Glutamatergic neuron (in vitro differentiated cells): ENCODE data around the gene LGSN. TPM values are rescaled to one million over a fixed set of nuclear protein-coding genes. Genes with fewer than 3 reads are reported as not detected.

Experiments used
- DNase-seq: peaks from one replicate; pipeline ENCODE4 v3.0.0; 2022
- H3K27ac Mint-ChIP-seq: one replicate; pipeline ENCODE4 v1.8.0; 2020; ENCODE audit warnings: mild to moderate bottlenecking, mixed read lengths, inconsistent platforms; ENCODE audit not compliant: unreplicated experiment
- H3K27me3 Mint-ChIP-seq: one replicate; pipeline ENCODE4 v1.8.0; 2020; ENCODE audit warnings: mild to moderate bottlenecking, moderate library complexity, mixed read lengths, inconsistent platforms; ENCODE audit not compliant: unreplicated experiment
- H3K36me3 Mint-ChIP-seq: one replicate; pipeline ENCODE4 v1.8.0; 2020; ENCODE audit warnings: mild to moderate bottlenecking, mixed read lengths, inconsistent platforms; ENCODE audit not compliant: unreplicated experiment
- H3K4me1 Mint-ChIP-seq: one replicate; pipeline ENCODE4 v1.8.0; 2020; ENCODE audit warnings: mild to moderate bottlenecking, low read depth, mixed read lengths, inconsistent platforms; ENCODE audit not compliant: unreplicated experiment
- H3K4me3 Mint-ChIP-seq: one replicate; pipeline ENCODE4 v1.8.0; 2020; ENCODE audit warnings: mild to moderate bottlenecking, mixed read lengths, inconsistent platforms; ENCODE audit not compliant: unreplicated experiment
- H3K9me3 Mint-ChIP-seq: one replicate; pipeline ENCODE4 v1.8.0; 2020; ENCODE audit warnings: mild to moderate bottlenecking, moderate library complexity, mixed read lengths, inconsistent platforms; ENCODE audit not compliant: unreplicated experiment
- total RNA-seq: library from RNA; stranded (reverse); fragmentation: NEBNext Ultra II Directional; extraction: Animal tissue kit (Norgen Biotek cat#: 25700); gene quantifications from one replicate; pipeline ENCODE4 v1.2.1, GENCODE V29; 2021; ENCODE audit not compliant: unreplicated experiment
- TF ChIP-seq, protein P1 (sequence below): fragments of 200-600 bp; sonication (generic); IDR thresholded peaks from one replicate; pipeline ENCODE4 v1.5.0; 2021; ENCODE audit not compliant: partially characterized antibody, unreplicated experiment

The LGSN gene
- total RNA-seq, 1 donor from 2014 or later, result not detected

DNA sequence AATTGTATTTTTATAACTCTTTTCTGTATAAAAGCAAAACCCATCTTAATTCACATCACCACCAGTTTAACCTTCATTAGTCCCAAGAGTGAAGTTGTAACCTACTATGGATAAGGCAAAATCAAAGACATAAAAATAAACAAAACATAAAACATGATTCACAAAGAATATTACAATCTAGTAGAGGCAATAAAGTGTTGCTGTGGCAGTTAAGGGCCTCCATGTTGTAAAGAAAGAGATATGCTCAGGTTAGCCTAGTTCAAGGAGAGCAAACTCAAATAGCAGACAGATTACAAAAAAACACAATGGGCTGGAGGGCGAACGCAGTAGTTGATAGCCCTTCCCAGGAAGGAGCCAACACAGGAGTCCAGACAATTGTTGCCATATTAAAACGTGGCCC, 13.4 kb downstream of the LGSN start:
- H3K4me3 Mint-ChIP-seq, result no peak overlapping the region
- no peak for DNase-seq
- H3K4me1 Mint-ChIP-seq, result no peaks in the 10 kb centered on the region

GRCh38 chr6:63305277-63305676, 14.5 kb downstream of the LGSN start:
- no peak overlapping the region for H3K4me3 Mint-ChIP-seq
- H3K27ac Mint-ChIP-seq, result no peak overlapping the region
- H3K9me3 Mint-ChIP-seq, result no peaks in the 10 kb centered on the region
- no peaks in the 10 kb centered on the region for H3K27me3 Mint-ChIP-seq
- TF ChIP-seq, protein P1, sequence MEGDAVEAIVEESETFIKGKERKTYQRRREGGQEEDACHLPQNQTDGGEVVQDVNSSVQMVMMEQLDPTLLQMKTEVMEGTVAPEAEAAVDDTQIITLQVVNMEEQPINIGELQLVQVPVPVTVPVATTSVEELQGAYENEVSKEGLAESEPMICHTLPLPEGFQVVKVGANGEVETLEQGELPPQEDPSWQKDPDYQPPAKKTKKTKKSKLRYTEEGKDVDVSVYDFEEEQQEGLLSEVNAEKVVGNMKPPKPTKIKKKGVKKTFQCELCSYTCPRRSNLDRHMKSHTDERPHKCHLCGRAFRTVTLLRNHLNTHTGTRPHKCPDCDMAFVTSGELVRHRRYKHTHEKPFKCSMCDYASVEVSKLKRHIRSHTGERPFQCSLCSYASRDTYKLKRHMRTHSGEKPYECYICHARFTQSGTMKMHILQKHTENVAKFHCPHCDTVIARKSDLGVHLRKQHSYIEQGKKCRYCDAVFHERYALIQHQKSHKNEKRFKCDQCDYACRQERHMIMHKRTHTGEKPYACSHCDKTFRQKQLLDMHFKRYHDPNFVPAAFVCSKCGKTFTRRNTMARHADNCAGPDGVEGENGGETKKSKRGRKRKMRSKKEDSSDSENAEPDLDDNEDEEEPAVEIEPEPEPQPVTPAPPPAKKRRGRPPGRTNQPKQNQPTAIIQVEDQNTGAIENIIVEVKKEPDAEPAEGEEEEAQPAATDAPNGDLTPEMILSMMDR, result no peak
- no peak for DNase-seq
- H3K36me3 Mint-ChIP-seq, result no peaks in the 10 kb centered on the region
- no peaks in the 10 kb centered on the region for H3K4me1 Mint-ChIP-seq

More for the DNA sequence above, 13.4 kb downstream of the LGSN start:
- TF ChIP-seq, protein P1, result no peak
- Mint-ChIP-seq H3K27me3 (no peaks in the 10 kb centered on the region), H3K9me3 (no peaks in the 10 kb centered on the region), H3K27ac (no peak overlapping the region), H3K36me3 (no peaks in the 10 kb centered on the region)

DNA sequence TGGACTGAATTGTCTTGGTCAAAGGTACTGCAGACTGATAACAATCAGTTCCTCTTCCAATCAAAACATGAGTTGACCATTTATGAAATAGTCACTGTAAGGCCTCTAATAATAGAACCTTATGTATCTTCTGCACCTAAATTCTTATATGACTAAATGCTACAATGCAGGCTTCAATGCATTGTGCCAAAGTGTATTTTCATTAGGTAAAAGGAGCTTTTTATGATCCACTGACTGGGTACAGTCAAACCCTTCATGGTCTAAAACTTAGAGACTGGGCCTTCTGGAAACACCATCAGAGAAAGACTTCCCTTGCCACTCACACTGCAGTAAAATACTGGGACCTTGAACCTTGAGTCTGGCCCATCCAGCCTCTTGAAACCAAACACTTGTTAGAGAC, 16.3 kb downstream of the LGSN start:
- Mint-ChIP-seq H3K4me1 (no peaks in the 10 kb centered on the region), H3K9me3 (no peaks in the 10 kb centered on the region), H3K4me3 (no peak overlapping the region), H3K27ac (no peak overlapping the region), H3K27me3 (no peaks in the 10 kb centered on the region), H3K36me3 (no peaks in the 10 kb centered on the region)
- TF ChIP-seq, protein P1, result no peak
- no peak for DNase-seq

DNA sequence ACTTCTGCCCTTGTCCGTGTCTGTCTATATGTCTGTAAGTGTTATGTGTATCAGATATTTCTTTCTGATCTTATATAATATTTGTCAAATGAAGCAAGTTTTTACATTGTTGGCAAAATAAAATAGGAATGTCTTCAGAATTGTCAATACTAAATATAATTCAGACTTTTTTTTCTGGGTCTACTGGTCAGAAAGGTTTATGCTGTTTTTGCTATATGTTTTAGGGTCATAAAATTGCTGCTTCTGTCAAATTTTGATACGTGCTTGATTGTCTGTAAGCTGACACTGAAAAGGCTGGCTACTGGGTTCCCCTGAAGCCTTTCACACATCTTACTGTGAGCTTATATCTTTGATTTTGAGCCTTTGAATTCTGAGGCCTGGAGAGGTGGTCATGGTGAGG, 20.1 kb downstream of the LGSN start:
- no peak overlapping the region for H3K4me3 Mint-ChIP-seq
- no peak for DNase-seq
- no peaks in the 10 kb centered on the region for H3K4me1 Mint-ChIP-seq
- no peaks in the 10 kb centered on the region for H3K27me3 Mint-ChIP-seq
- no peaks in the 10 kb centered on the region for H3K36me3 Mint-ChIP-seq
- H3K27ac Mint-ChIP-seq, result no peak overlapping the region
- H3K9me3 Mint-ChIP-seq, result no peaks in the 10 kb centered on the region
- TF ChIP-seq, protein P1, result no peak

DNA sequence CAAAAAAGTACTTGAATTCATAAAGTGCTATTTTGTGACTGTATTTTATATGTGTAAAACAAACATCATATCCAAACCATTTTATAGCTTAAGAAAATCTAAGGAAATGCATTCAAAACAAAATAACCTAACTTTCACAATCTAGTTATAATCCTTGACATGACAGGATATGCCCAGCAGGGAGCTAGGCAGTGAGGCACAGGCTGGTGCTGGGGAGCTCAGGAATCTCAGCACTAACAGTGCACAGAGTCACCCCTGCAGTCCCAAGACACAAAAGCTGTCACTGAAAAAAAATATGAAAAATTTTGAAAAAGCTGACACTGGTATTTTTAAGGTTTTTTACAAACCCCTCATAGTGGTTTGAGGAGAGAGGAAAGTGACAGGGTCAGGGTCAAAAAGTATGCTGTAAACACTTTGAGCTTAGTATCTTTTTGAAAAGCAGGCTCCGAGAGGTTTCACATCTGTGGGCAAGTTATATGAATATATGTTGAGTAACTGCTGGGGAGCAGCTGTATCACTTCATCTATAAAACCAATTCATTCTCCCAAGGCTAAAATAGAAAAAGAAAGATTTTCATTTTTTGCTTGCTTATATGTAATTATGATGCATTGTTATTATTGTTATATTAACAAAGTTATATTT, 24.1 kb downstream of the LGSN start:
- no peaks in the 10 kb centered on the region for H3K36me3 Mint-ChIP-seq
- TF ChIP-seq, protein P1, result no peak
- H3K27ac Mint-ChIP-seq, result no peak overlapping the region
- H3K27me3 Mint-ChIP-seq, result no peaks in the 10 kb centered on the region
- no peaks in the 10 kb centered on the region for H3K4me1 Mint-ChIP-seq
- H3K4me3 Mint-ChIP-seq, result no peak overlapping the region
- H3K9me3 Mint-ChIP-seq, result no peaks in the 10 kb centered on the region
- no peak for DNase-seq
